GM12865 (cell line): ENCODE data around the gene PPP1R1B.

Experiments used
- DNase-seq: peaks from one replicate; pipeline ENCODE4 v3.0.0; 2010; ENCODE audit warnings: low read depth
- H3K4me3 ChIP-seq: 2 replicates; pipeline ENCODE4 v1.5.1; 2011; ENCODE audit warnings: mild to moderate bottlenecking, low read depth, low read length, control low read depth
- TF ChIP-seq, protein P1 (sequence below): IDR thresholded peaks from 2 replicates; pipeline ENCODE4 v1.5.1; 2011; ENCODE audit warnings: low read length, control low read depth, low read depth, inconsistent platforms; ENCODE audit not compliant: insufficient read depth; ENCODE audit errors: missing control alignments

Gene PPP1R1B

DNA sequence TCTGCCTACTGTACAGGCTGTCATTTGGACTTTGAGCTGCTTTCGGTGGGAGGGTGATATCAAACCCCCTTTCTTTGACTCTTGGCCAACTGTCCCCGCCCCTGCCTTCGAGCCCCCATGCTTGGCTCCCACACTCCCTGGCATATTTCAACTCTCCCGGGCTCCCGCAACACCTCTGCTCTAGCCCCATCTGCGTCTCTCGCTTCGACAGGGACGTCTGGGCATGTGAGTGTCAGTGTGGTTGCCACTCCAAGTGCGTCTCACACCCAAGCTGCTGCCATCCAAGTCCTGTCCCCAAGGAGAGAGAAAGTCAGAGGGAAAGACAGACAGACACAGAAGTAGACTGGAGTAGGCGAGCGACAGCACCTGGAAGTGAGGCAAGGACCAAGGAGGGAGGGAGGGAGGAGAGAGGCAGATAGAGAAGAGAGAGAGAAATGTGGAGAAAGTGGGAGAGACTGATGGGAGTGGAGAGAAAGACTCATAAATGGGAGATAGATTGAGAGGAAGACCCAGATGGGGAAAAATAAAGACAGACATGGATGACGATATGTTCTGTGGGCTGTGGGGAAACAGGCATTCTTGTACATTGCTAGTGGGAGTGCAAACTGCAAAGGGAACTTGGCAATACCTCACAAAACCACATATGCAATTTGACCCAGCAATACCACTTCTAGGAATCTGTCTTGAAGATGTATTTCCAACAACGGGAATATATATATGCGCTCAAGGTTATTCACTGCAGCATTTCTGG, 22.0 kb downstream of the PPP1R1B start:
- no peak for DNase-seq
- H3K4me3 ChIP-seq: no peak overlapping the region
- TF ChIP-seq, protein P1, sequence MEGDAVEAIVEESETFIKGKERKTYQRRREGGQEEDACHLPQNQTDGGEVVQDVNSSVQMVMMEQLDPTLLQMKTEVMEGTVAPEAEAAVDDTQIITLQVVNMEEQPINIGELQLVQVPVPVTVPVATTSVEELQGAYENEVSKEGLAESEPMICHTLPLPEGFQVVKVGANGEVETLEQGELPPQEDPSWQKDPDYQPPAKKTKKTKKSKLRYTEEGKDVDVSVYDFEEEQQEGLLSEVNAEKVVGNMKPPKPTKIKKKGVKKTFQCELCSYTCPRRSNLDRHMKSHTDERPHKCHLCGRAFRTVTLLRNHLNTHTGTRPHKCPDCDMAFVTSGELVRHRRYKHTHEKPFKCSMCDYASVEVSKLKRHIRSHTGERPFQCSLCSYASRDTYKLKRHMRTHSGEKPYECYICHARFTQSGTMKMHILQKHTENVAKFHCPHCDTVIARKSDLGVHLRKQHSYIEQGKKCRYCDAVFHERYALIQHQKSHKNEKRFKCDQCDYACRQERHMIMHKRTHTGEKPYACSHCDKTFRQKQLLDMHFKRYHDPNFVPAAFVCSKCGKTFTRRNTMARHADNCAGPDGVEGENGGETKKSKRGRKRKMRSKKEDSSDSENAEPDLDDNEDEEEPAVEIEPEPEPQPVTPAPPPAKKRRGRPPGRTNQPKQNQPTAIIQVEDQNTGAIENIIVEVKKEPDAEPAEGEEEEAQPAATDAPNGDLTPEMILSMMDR: no peak

DNA sequence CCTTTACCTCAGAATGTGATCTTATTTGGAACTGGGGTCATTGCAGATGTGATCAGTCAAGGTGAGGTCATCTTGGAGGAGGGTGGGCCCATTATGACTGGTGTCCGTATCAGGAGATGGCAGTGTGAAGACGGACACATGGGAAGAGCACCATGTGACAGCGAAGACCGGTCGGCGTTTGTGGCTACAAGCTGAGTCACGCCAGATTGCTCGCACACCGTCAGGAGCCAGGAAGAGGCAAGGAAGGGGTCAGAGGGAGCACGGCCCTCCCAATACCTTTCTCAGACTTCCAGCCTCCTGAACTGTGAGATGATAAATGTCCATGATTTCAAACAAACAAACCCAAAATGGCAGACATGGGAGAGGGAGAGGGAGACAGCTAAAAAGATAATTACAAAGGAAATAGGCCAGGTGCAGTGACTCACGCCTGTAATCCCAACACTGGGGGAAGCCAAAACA, 23.4 kb downstream of the PPP1R1B start:
- DNase-seq: no peak
- TF ChIP-seq, protein P1: no peak
- H3K4me3 ChIP-seq: no peak overlapping the region

DNA sequence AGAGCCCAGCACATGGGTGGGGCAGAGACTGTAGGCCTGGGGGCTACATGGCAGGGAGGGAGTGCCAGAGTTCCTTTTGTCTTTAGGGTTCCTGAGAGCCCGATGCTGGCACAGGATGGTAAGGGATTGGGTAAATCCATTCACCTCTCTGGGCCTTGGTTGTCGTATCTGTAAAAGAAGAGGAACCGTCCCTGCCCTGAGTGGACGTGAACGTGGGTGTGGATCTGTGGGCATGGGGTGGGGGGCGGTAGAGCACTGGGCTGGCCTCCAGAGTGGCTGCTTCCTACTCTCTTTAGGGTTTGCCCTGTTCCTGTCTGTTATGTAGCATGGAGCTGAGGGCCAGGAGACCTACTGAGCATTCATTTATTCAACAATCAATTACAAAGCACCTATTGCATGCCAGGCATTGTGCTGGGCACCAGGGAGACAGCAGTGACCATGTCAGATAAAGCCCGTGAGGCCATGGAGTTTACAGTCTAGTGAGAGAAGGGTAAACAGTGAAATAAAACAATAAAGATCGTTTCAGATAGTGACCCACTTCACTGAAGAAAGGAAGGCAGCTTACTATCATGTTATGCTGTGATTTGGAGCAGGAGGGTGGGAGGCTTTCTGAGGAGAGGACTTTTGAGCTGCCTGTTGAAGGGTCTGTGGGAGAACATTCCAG, 25.3 kb downstream of the PPP1R1B start:
- TF ChIP-seq, protein P1: no peak
- no peak for DNase-seq
- no peak overlapping the region for H3K4me3 ChIP-seq

DNA sequence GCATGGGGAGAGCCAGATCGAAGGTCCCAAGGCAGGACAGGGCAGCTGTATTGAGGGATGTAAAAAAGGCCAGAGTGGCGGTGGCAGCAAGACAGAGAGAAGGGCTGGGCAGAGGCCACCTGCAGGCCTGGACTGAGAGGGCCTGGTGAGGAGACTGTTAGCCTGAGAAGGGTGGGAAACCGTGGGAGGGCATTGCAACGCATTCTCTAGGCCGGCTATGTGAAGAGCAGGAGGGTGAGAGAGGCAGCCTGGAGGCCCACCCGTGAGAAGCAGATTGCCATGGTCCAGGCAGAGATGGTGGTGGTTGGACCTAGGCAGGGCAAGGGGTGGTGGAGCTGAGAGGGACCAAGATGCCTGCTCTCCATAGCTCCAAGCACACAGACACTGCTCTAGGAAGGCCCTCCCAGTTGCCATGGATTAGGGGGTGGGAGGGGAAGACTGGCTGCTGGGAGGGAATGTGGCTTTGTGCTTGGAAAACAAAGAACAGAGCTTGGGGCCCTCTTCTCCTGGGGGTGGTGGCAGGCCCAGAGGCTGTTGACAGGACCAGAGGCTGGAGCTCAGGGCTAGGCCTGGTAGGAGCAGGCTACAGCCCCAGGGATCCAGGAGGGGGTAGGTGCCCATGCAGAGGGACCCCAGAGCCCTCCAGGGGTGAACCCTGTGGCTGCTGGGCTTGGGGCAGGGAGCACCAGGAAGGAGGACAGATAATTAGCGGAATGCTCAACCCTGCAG, 26.0 kb downstream of the PPP1R1B start:
- no peak overlapping the region for H3K4me3 ChIP-seq
- TF ChIP-seq, protein P1: no peak
- DNase-seq: no peak

DNA sequence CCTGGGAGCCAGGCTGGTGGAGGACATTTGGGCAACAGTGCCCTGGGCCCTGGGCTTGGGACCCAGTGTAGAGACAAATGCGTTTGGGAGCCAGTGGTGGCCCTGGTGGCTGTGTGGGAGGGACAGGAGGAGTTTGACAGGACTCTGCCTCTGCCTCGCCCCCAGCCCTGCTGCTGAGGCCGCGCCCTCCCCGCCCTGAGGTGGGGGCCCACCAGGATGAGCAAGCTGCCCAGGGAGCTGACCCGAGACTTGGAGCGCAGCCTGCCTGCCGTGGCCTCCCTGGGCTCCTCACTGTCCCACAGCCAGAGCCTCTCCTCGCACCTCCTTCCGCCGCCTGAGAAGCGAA, 26.5 kb downstream of the PPP1R1B start:
- TF ChIP-seq, protein P1: no peak
- no peak for DNase-seq
- no peak overlapping the region for H3K4me3 ChIP-seq

DNA sequence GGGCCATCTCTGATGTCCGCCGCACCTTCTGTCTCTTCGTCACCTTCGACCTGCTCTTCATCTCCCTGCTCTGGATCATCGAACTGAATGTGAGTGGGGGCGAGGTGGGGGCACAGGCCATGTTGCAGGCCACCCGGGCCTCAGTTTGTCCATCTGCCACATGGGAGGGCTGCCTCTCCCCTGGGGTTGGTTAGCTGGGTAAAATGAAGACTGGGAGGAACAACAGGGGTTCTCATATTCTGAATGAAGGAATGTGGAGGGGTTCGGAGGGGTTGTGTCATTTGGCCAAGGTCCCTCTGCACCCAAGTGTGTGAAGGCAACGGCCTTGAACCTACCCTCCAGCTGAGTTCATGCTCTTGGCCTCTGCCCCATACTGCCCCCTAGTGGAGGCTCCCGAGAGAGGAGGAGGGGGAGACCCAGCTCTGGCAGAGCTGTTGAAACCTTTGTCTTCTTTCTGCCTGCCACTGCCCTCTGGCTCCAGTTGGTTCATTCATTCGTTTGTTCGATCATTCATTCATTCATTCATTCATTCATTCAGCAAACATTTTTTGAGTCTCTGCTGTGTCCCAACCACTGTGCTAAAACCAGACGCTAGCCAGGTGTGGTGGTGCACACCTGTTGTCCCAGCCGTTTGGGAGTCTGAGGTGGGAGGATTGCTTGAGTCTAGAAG, 27.0 kb downstream of the PPP1R1B start:
- DNase-seq: peak; percentile 70
- H3K4me3 ChIP-seq: no peak overlapping the region
- TF ChIP-seq, protein P1: peak; percentile 92
